ENCODE results near the gene MRPL48. TPM values are rescaled to one million over a fixed set of nuclear protein-coding genes. Genes with fewer than 3 reads are reported as not detected.
"Not testable (repeated sequence)": the region's sequence is repeated elsewhere in the genome, so short reads cannot be mapped to it uniquely, and the experiment has no call there.

The MRPL48 gene
- total RNA-seq, 1 donor from 2014 or later = 26.5 TPM

DNA sequence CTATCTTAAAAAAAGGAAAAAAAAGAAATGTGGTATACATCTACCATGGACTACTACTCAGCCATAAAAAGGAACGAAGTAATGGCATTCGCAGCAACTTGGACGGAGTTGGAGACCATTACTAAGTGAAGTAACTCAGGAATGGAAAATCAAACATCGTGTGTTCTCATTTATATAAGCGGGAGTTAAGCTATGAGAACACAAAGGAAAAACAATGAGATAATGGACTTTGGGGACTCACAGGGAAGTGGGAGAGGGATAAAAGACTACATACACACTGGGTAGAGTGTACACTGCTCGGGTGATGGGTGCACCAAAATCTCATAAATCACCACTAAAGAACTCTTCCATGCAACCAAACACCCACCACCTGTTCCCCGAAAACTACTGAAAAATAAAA, 38.6 kb upstream of the MRPL48 start:
- Histone ChIP-seq H3K4me3 (no peak overlapping the region), H3K4me1 (peaks cover 52% of the 10 kb centered on the region), H3K27me3 (ENCODE audit: low read depth) (no peaks in the 10 kb centered on the region), H3K27ac (no peak overlapping the region), H3K36me3 (no peaks in the 10 kb centered on the region), H3K9me3 (no peaks in the 10 kb centered on the region)
- TF ChIP-seq, protein P1, sequence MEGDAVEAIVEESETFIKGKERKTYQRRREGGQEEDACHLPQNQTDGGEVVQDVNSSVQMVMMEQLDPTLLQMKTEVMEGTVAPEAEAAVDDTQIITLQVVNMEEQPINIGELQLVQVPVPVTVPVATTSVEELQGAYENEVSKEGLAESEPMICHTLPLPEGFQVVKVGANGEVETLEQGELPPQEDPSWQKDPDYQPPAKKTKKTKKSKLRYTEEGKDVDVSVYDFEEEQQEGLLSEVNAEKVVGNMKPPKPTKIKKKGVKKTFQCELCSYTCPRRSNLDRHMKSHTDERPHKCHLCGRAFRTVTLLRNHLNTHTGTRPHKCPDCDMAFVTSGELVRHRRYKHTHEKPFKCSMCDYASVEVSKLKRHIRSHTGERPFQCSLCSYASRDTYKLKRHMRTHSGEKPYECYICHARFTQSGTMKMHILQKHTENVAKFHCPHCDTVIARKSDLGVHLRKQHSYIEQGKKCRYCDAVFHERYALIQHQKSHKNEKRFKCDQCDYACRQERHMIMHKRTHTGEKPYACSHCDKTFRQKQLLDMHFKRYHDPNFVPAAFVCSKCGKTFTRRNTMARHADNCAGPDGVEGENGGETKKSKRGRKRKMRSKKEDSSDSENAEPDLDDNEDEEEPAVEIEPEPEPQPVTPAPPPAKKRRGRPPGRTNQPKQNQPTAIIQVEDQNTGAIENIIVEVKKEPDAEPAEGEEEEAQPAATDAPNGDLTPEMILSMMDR (IDR thresholded peaks at IDR 0.05) = no peak
- no peak for ATAC-seq
- intact Hi-C loops (cut with DNase I) = no loop called here
- DNase-seq = no peak

DNA sequence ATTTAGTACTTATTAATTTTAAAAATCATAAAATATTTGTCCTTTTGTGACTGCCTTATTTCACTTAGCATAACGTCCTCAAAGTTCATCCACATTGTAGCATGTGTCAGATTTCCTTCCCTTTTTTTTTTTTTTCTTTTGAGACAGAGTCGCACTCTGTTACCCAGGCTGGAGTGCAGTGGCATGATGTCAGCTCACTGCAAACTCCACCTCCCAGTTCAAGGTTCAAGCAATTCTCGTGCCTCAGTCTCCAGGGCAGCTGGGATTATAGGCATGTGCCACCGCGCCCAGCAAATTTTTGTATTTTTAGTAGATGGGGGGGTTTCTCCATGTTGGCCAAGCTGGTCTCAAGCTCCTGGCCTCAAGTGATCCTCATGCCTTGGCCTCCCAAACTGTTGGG, 37.4 kb upstream of the MRPL48 start:
- intact Hi-C loops (cut with DNase I) = no loop called here
- H3K9me3 ChIP-seq = no peaks in the 10 kb centered on the region
- H3K4me1 ChIP-seq = peaks cover 58% of the 10 kb centered on the region
- ATAC-seq = no peak
- H3K27me3 ChIP-seq (ENCODE audit: low read depth) = no peaks in the 10 kb centered on the region
- H3K27ac ChIP-seq = no peak overlapping the region
- H3K36me3 ChIP-seq = no peaks in the 10 kb centered on the region
- H3K4me3 ChIP-seq = no peak overlapping the region
- TF ChIP-seq, protein P1 (IDR thresholded peaks at IDR 0.05) = no peak
- DNase-seq = no peak

DNA sequence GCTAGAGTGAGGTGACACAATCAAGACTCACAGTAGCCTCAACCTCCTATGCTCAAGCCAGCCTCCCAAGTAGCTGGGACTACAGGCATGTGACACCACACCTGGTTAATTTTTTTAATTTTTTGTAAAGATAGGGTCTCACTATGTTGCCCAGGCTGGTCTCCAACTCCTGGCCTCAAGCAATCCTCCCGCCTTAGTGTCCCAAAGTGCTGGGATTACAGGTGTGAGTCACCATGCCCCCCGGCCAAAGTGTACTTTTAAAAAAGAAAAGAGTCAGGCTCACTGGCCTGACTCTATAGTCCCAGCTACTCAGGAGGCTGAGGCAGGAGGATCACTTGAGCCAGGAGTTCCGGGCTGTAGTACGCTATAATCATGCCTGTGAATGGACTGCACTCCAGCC, 36.8 kb upstream of the MRPL48 start:
- H3K36me3 ChIP-seq; H3K27me3 ChIP-seq (ENCODE audit: low read depth); intact Hi-C loops (cut with DNase I); ATAC-seq; H3K4me3 ChIP-seq; H3K27ac ChIP-seq; DNase-seq; H3K9me3 ChIP-seq: not testable (repeated sequence)
- H3K4me1 ChIP-seq = peaks cover 59% of the 10 kb centered on the region

DNA sequence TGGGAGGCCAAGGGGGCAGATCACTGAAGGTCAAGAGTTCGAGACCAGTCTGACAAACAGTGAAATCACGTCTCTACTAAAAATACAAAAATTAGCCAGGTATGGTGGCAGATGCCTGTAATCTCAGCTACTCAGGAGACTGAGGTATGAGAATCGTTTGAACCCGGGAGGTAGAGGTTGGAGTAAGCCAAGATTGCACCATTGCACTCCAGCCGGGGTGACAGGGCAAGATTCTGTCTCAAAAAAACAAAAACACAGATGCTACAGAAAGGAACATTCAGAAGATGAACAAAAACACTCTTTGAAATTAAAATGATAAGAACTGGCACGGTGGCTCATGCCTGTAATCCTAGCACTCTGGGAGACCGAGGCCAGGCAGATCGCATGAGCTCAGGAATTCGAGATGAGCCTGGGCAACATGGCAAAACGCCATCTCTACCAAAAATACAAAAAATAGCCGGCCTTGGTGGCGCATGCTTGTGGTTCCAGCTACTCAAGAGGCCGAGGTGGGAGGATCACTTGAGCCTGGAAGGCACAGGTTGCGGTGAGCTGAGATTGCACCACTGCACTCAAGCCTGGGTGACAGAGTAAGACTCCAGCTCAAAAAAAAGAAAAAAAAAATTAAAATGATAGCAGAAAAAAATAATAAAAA, 35.3 kb upstream of the MRPL48 start:
- Histone ChIP-seq H3K27me3 (ENCODE audit: low read depth) (no peaks in the 10 kb centered on the region), H3K9me3 (no peaks in the 10 kb centered on the region), H3K4me1 (peaks cover 70% of the 10 kb centered on the region), H3K4me3 (no peak overlapping the region), H3K36me3 (no peaks in the 10 kb centered on the region), H3K27ac (peak overlapping the region; percentile 54)
- peak; percentile 84 for DNase-seq
- TF ChIP-seq, protein P1 (IDR thresholded peaks at IDR 0.05) = no peak
- peak; percentile 86 to 92 for ATAC-seq
- intact Hi-C loops (cut with DNase I) = no loop called here

DNA sequence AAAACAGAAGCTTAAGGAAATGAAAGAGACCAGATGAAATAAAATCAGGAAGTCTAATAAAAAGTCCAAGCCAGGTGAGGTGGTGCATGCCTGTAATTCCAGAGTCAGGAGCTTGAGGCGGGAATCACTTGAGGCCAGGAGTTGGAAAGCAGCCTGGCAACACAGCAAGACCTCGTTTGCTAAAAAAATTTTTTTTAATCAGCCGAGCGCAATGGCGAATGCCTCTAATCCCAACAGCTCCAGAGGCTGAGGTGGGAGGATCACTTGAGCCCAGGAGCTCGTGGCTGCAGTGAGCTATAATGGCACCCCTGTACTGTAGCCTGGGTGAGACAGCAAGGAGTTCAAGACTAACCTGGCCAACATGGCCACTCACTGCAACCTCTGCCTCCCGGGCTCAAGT, 34.8 kb upstream of the MRPL48 start:
- intact Hi-C loops (cut with DNase I) = no loop called here
- TF ChIP-seq, protein P1 (IDR thresholded peaks at IDR 0.05) = no peak
- H3K36me3 ChIP-seq = no peaks in the 10 kb centered on the region
- peaks cover 71% of the 10 kb centered on the region for H3K4me1 ChIP-seq
- peak overlapping the region; percentile 54 for H3K27ac ChIP-seq
- DNase-seq = peak; percentile 61
- peak; percentile 74 to 81 for ATAC-seq
- no peaks in the 10 kb centered on the region for H3K27me3 ChIP-seq (ENCODE audit: low read depth)
- no peaks in the 10 kb centered on the region for H3K9me3 ChIP-seq
- no peak overlapping the region for H3K4me3 ChIP-seq

DNA sequence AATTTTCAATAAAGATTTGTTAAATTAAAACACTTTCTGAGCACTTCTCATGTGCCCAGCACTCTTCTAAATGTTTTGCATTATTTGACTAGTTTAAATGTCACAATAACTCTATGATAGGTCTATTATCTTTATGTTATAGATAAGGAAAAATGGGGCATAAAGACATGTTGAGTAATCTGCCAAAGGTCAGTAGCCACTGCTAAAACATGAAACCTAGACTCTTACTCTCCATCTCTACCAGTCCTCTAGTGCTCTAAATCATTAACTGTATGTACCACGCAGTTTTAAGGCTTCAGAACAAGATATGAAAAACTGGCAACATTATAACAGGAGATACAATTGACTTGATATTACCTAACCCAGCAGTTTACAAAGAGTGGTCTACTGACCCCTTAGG, 33.7 kb upstream of the MRPL48 start:
- Histone ChIP-seq H3K4me3 (no peak overlapping the region), H3K9me3 (no peaks in the 10 kb centered on the region), H3K27me3 (ENCODE audit: low read depth) (no peaks in the 10 kb centered on the region), H3K36me3 (no peaks in the 10 kb centered on the region), H3K4me1 (peaks cover 75% of the 10 kb centered on the region), H3K27ac (no peak overlapping the region)
- TF ChIP-seq, protein P1 (IDR thresholded peaks at IDR 0.05) = no peak
- intact Hi-C loops (cut with DNase I) = no loop called here
- ATAC-seq (no peak), DNase-seq (no peak)

All from lower lobe of right lung (tissue), 2 donors.